Measurements from ENCODE around the gene CAV1.

DNA sequence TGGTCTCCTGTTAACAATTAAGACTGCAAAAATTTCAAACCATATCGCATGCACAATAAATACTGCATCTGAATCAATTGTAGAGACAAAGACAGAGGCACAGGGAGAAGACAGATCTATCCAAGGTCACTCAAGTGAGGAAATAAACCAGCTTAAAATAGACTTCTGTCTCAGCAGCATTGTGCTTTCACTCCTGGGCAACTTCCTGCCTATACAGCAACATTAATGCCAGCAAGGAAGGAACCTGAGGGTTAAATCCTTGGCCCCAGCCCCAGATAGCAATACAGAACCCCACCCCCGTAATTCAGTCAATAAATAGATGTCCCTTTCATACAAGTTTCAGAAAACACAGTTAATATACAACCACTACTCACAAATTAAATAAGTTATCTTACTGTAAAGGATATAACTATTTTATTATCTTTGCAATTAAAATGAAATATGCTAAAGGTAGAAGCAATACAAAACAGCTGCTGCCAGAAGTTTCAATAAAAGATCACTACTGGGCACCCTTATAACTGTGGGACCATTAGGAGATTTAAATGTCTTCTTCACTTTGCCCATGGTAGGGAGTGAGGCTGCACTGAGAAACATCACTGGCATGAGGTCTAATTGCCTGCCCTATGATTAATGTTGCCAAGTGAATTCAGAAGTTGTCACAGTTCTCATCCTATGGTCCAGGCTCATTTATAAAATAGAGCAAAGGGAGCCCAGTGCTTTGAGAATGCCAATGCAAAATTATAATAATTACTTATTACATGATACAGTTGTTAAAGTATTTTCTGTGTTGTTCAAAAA, 49.4 kb downstream of the CAV1 start:
- TF ChIP-seq, protein P1, sequence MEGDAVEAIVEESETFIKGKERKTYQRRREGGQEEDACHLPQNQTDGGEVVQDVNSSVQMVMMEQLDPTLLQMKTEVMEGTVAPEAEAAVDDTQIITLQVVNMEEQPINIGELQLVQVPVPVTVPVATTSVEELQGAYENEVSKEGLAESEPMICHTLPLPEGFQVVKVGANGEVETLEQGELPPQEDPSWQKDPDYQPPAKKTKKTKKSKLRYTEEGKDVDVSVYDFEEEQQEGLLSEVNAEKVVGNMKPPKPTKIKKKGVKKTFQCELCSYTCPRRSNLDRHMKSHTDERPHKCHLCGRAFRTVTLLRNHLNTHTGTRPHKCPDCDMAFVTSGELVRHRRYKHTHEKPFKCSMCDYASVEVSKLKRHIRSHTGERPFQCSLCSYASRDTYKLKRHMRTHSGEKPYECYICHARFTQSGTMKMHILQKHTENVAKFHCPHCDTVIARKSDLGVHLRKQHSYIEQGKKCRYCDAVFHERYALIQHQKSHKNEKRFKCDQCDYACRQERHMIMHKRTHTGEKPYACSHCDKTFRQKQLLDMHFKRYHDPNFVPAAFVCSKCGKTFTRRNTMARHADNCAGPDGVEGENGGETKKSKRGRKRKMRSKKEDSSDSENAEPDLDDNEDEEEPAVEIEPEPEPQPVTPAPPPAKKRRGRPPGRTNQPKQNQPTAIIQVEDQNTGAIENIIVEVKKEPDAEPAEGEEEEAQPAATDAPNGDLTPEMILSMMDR (IDR thresholded peaks at IDR 0.05): no peak
- no peak for TF ChIP-seq POLR2A (IDR thresholded peaks at IDR 0.05)
